ENCODE data around the gene CTDSP1. TPM values are rescaled to one million over a fixed set of nuclear protein-coding genes. Genes with fewer than 3 reads are reported as not detected.

The CTDSP1 gene
- polyA plus RNA-seq, 1 experiment, result 166 TPM

DNA sequence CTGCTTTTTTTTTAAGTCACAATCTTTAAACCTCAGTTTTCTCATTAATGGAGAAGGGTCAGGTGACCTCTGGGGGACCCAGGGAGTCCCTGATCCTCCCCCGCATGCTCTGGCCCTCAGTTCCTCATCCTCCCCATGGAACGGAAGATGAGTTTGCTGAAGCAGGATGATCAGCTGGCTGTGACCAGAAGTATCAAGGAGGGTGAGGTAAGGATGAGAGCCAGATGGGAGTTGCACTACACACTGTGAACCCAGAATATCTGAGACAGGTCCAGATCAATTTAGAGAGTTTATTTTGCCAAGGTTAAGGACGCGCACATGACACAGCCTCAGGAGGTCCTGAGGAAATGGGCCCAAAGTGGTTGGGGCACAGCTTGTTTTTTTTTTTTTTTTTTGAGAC, 39.2 kb upstream of the CTDSP1 start:
- H3K4me3 ChIP-seq (ENCODE audit: low read depth, low read length), result no peak overlapping the region
- CTCF ChIA-PET, result interaction anchor here (2.1 to 15.7 kb wide), 2 partner anchors 60 to 87 kb away, joined by 5 to 244 read pairs; partner anchors contain the start of gene TMBIM1
- H3K27me3 ChIP-seq (ENCODE audit: control insufficient read depth, insufficient read depth, low read length), result peaks cover 2% of the 10 kb centered on the region; the same call in 1 of the 2 replicates
- no peak for DNase-seq (ENCODE audit: low read depth)
- POLR2A ChIA-PET, result no interaction called here
- no peaks in the 10 kb centered on the region for H3K36me3 ChIP-seq (ENCODE audit: control insufficient read depth, insufficient read depth, low read length)
- TF ChIP-seq, protein P1, sequence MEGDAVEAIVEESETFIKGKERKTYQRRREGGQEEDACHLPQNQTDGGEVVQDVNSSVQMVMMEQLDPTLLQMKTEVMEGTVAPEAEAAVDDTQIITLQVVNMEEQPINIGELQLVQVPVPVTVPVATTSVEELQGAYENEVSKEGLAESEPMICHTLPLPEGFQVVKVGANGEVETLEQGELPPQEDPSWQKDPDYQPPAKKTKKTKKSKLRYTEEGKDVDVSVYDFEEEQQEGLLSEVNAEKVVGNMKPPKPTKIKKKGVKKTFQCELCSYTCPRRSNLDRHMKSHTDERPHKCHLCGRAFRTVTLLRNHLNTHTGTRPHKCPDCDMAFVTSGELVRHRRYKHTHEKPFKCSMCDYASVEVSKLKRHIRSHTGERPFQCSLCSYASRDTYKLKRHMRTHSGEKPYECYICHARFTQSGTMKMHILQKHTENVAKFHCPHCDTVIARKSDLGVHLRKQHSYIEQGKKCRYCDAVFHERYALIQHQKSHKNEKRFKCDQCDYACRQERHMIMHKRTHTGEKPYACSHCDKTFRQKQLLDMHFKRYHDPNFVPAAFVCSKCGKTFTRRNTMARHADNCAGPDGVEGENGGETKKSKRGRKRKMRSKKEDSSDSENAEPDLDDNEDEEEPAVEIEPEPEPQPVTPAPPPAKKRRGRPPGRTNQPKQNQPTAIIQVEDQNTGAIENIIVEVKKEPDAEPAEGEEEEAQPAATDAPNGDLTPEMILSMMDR (IDR thresholded peaks at IDR 0.05; ENCODE audit: insufficient read depth, low read depth, low read length), result no peak

DNA sequence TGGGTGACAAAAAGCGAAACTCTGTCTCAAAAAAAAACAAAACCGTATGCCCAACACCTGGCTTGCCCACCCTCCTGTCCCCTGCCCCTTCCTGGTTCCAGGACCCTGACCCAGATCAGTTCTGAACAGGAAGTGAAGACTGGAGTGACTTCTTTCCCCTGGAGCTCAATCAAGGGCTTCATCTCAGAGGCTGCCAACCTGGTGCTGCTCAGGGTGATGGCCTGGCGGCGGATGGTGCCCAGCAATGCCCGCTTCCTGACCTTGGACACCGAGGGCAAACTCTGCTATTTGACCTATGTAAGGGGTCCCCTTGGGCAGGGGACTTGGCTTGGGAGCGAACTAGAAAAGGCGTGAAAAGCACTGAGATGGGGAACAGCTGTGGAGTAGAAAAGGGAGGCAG, 37.1 kb upstream of the CTDSP1 start:
- Histone ChIP-seq H3K4me3 (ENCODE audit: low read depth, low read length) (no peak overlapping the region), H3K36me3 (ENCODE audit: control insufficient read depth, insufficient read depth, low read length) (no peaks in the 10 kb centered on the region), H3K27me3 (ENCODE audit: control insufficient read depth, insufficient read depth, low read length) (no peaks in the 10 kb centered on the region; the same call in 1 of the 2 replicates)
- ChIA-PET CTCF (interaction anchor here (2.1 to 15.7 kb wide), 2 partner anchors 62 to 90 kb away, joined by 5 to 244 read pairs; partner anchors contain the start of gene TMBIM1), POLR2A (no interaction called here)
- no peak for DNase-seq (ENCODE audit: low read depth)
- TF ChIP-seq, protein P1 (IDR thresholded peaks at IDR 0.05; ENCODE audit: insufficient read depth, low read depth, low read length), result no peak

DNA sequence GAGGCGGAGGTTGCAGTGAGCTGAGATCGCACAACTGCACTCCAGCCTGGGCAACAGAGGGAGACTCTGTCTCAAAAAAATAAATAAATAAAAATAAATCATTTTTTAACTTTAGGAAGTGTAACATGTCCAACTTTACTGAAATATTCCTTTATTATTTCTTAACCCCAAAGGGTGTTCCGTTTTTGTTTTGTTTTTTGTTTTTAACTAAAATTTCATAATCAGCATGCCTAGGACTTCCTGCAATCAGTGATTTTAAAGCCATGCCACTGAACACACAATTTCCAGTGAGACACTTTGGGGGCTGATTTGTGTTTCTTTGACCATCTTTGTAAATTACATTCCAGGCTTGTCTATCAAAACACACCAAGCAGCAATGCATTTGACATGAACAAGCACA, 35.9 kb upstream of the CTDSP1 start:
- Histone ChIP-seq H3K36me3 (ENCODE audit: control insufficient read depth, insufficient read depth, low read length) (no peaks in the 10 kb centered on the region), H3K27me3 (ENCODE audit: control insufficient read depth, insufficient read depth, low read length) (no peaks in the 10 kb centered on the region; the same call in 1 of the 2 replicates), H3K4me3 (ENCODE audit: low read depth, low read length) (no peak overlapping the region)
- ChIA-PET CTCF (interaction anchor here (1.0 to 15.7 kb wide), 3 partner anchors 11 to 64 kb away, joined by 3 to 244 read pairs (median 4); partner anchors contain the start of gene TMBIM1), POLR2A (no interaction called here)
- DNase-seq (ENCODE audit: low read depth), result no peak
- TF ChIP-seq, protein P1 (IDR thresholded peaks at IDR 0.05; ENCODE audit: insufficient read depth, low read depth, low read length), result no peak

DNA sequence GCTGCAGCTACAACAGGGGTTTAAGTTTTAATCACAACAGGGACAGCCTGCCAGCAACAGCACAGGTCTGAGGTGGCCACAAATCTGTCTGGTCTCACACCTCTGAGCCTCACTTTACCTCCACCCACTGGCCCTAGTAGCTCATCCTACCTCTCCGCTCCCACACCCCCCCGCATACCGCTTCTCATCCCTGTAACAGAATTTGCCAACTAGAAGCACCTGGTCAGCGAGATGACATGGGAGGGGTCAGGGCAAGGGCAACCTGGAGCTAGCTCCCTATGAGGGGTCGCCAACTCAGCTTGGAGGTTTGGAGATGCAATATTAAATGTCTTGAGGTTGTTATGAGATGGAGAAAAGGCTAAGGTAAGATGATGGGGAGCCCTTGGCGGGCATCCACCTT, 35.5 kb upstream of the CTDSP1 start:
- Histone ChIP-seq H3K4me3 (ENCODE audit: low read depth, low read length) (no peak overlapping the region), H3K27me3 (ENCODE audit: control insufficient read depth, insufficient read depth, low read length) (no peaks in the 10 kb centered on the region; the same call in 1 of the 2 replicates), H3K36me3 (ENCODE audit: control insufficient read depth, insufficient read depth, low read length) (no peaks in the 10 kb centered on the region)
- DNase-seq (ENCODE audit: low read depth), result no peak
- POLR2A ChIA-PET, result no interaction called here
- CTCF ChIA-PET, result interaction anchor here (1.0 to 15.7 kb wide), 4 partner anchors 7 to 64 kb away, joined by 3 to 244 read pairs (median 4); partner anchors contain the start of genes CATIP and TMBIM1
- TF ChIP-seq, protein P1 (IDR thresholded peaks at IDR 0.05; ENCODE audit: insufficient read depth, low read depth, low read length), result no peak

DNA sequence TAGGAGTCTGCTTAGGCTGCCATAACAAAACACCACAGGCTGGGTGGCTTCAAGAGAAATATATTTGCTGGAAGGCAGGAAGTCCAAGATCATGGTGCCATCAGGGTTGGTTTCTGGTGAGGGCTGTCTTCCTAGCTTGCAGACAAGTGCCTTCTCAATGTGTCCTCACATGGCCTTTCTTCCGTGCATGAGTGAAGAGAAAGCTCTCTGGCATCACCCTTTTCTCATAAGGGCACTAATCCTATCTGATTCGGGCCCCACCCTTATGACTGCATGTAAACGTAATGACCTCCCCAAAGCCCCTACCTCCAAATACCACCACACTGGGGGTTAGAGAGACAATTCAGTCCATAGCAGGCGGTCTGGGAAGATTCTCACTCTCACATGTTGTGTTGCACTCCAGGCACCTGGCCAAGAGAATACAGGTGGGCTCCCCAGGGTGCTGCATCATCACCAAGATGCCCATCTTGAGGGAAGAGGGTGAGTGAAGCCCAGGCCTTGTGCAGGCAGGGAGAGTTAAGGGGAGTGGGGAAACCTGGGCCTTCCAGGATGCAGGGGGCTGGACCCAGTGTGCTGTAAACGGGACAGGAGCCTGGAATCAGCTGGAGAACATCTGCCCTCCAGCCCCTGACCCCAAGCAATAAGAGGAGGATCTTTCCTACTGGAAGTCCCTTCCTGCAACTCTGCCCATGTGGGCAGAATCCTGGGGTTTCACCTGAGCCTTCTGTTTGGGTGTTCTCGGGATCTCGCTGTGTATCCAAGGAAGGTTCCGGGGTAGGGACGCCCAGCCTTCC, 32.9 kb upstream of the CTDSP1 start:
- ChIA-PET POLR2A (interaction anchor here (0.6 to 0.7 kb wide), 2 partner anchors 137 to 1083 kb away, joined by 3 to 4 read pairs; no protein-coding TSS in a partner anchor), CTCF (interaction anchor here (1.0 to 1.9 kb wide), 2 partner anchors 10 to 62 kb away, joined by 3 to 8 read pairs; partner anchors contain the start of gene CATIP)
- Histone ChIP-seq H3K4me3 (ENCODE audit: low read depth, low read length) (peak overlapping the region; percentile 61), H3K27me3 (ENCODE audit: control insufficient read depth, insufficient read depth, low read length) (no peaks in the 10 kb centered on the region; the same call in 1 of the 2 replicates), H3K36me3 (ENCODE audit: control insufficient read depth, insufficient read depth, low read length) (no peaks in the 10 kb centered on the region)
- TF ChIP-seq, protein P1 (IDR thresholded peaks at IDR 0.05; ENCODE audit: insufficient read depth, low read depth, low read length), result no peak
- no peak for DNase-seq (ENCODE audit: low read depth)

Data from BJ (cell line).